Neuron (in vitro differentiated cells): ENCODE data around the gene SLC16A6.
"Not testable (repeated sequence)": the region's sequence is repeated elsewhere in the genome, so short reads cannot be mapped to it uniquely, and the experiment has no call there.

Experiments used
- H2AFZ ChIP-seq: one replicate; pipeline ENCODE4 v1.6.1; 2013; ENCODE audit warnings: low read depth, mild to moderate bottlenecking, inconsistent platforms, low read length, moderate library complexity
- H3K27me3 ChIP-seq: one replicate; pipeline ENCODE4 v1.6.1; 2013; ENCODE audit warnings: low read length; ENCODE audit not compliant: insufficient read depth
- H3K36me3 ChIP-seq: one replicate; pipeline ENCODE4 v1.6.1; 2013; ENCODE audit warnings: low read length; ENCODE audit not compliant: insufficient read depth
- H3K4me1 ChIP-seq: one replicate; pipeline ENCODE4 v1.6.1; 2013; ENCODE audit warnings: low read length; ENCODE audit not compliant: insufficient read depth
- H3K4me3 ChIP-seq: 2 replicates; pipeline ENCODE4 v1.5.1; 2013; ENCODE audit warnings: mild to moderate bottlenecking, low read length, moderate library complexity
- H3K9me3 ChIP-seq: one replicate; pipeline ENCODE4 v1.6.1; 2013; ENCODE audit warnings: low read length

Gene SLC16A6

GRCh38 chr17:68228817-68229570 is 61.9 kb downstream of the SLC16A6 start:
- Histone ChIP-seq H3K36me3 (peaks cover 3% of the 10 kb centered on the region), H3K27me3 (no peaks in the 10 kb centered on the region), H3K9me3 (no peaks in the 10 kb centered on the region), H2AFZ (no peak overlapping the region), H3K4me3 (no peak overlapping the region), H3K4me1 (no peaks in the 10 kb centered on the region)

GRCh38 chr17:68228039-68228680 is 62.8 kb downstream of the SLC16A6 start:
- not testable (repeated sequence) for H3K9me3 ChIP-seq, H3K4me3 ChIP-seq

DNA sequence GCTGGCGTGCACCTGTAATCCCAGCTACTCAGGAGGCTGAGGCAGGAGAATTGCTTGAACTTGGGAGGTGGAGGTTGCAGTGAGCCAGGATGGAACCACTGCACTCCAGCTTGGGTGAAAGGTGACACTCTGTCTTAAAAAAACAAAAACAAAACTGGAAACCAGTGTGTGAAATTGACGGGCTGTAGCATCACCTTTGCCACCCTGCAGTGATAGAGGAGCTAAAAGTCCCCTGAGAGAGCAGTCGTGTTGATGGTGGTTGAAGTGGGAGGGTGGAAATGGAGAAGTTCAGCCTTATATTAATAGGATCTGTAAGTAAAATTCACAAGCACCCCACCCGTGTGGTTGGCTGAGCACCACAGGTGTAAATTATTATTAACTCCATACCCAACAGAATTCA is 65.9 kb downstream of the SLC16A6 start:
- H3K4me3 ChIP-seq, result not testable (repeated sequence)

More at GRCh38 chr17:68228039-68228680, 62.8 kb downstream of the SLC16A6 start:
- not testable (repeated sequence) for H3K27me3 ChIP-seq, H2AFZ ChIP-seq, H3K4me1 ChIP-seq, H3K36me3 ChIP-seq

DNA sequence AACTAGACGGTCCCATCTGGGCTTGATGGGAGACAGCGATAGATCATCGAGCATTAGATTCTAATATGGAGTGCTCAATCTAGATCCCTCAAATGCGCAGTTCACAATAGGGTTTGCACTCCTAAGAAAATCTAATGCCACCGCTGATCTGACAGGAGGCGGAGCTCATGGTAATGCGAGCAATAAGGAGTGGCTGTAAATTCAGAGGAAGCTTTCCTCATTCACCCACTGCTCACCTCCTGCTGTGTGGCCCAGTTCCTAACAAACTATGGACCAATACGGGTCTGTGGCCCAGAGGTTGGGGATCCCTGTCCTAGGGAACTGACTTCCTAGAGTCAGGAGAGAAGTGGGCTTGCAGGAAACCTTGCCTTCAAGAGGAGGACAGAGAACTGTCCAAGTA is 68.3 kb downstream of the SLC16A6 start:
- Histone ChIP-seq H3K4me1 (no peaks in the 10 kb centered on the region), H3K4me3 (no peak overlapping the region), H2AFZ (no peak overlapping the region), H3K27me3 (no peaks in the 10 kb centered on the region), H3K9me3 (peaks cover 2% of the 10 kb centered on the region), H3K36me3 (peaks cover 1% of the 10 kb centered on the region)

More for the DNA sequence above, 65.9 kb downstream of the SLC16A6 start:
- H3K4me1 ChIP-seq, H3K9me3 ChIP-seq, H2AFZ ChIP-seq, H3K36me3 ChIP-seq, H3K27me3 ChIP-seq: not testable (repeated sequence)

DNA sequence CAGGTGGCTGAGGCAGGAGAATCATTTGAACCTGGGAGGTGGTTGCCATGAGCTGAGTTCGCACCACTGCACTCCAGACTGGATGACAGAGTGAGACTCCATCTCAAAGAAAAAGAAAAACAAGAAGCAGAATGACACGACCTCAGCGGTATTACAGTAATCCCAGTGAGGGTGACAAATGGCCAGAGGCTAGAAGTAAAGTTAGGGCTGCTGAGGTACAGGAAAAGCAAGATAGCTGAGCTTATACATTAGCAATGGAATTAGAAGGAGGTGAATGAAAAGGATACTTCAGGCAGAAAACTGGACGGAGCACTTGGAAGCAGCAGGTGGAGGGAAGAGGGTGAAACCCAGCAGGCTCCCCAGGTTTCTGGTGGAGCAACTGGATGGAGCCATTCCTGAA is 69.1 kb downstream of the SLC16A6 start:
- no peak overlapping the region for H3K4me3 ChIP-seq
- no peaks in the 10 kb centered on the region for H3K36me3 ChIP-seq
- H3K9me3 ChIP-seq, result peaks cover 2% of the 10 kb centered on the region
- no peak overlapping the region for H2AFZ ChIP-seq
- H3K4me1 ChIP-seq, result no peaks in the 10 kb centered on the region
- no peaks in the 10 kb centered on the region for H3K27me3 ChIP-seq

DNA sequence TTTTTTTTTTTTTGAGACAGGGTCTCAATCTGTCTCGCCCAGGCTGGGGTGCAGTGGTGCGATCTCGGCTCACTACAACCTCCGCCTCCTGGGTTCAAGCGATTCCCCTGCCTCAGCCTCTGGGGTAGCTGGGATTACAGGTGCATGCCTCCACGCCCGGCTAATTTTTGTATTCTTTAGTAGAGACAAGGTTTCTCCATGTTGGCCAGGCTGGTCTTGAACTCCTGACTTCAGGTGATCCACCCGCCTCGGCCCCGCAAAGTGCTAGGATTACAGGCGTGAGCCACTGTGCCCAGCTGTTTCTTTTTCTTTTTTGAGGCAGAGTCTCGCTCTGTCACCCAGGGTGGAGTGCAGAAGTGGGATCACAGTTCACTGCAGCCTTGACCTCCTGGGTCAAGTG is 70.1 kb downstream of the SLC16A6 start:
- not testable (repeated sequence) for H3K4me1 ChIP-seq, H3K9me3 ChIP-seq, H3K4me3 ChIP-seq, H3K36me3 ChIP-seq, H3K27me3 ChIP-seq, H2AFZ ChIP-seq

- H2AFZ ChIP-seq, H3K4me1 ChIP-seq, H3K9me3 ChIP-seq, H3K4me3 ChIP-seq, H3K27me3 ChIP-seq, H3K36me3 ChIP-seq: not testable (repeated sequence)
Measured at GRCh38 chr17:68220186-68220585, 70.7 kb downstream of the SLC16A6 start.

GRCh38 chr17:68219429-68219828 is 71.5 kb downstream of the SLC16A6 start:
- H3K27me3 ChIP-seq, H2AFZ ChIP-seq, H3K36me3 ChIP-seq, H3K4me1 ChIP-seq, H3K9me3 ChIP-seq, H3K4me3 ChIP-seq: not testable (repeated sequence)
